ENCODE results near the gene PTPN13.

GRCh38 chr4:86720508-86721068 lies 126.5 kb downstream of the PTPN13 start:
- TF ChIP-seq POLR2AphosphoS5 (IDR thresholded peaks at IDR 0.05; ENCODE audit: low read depth, low read length), result no peak
- no peak for TF ChIP-seq SIN3A (IDR thresholded peaks at IDR 0.05; ENCODE audit: borderline replicate concordance, insufficient read depth, low read length)
- no peak for TF ChIP-seq REST (IDR thresholded peaks at IDR 0.05; ENCODE audit: insufficient read depth in 1 of 2, low read depth in 2 of 2, low read length in 2 of 2)
- TF ChIP-seq TAF1 (IDR thresholded peaks at IDR 0.05; ENCODE audit: borderline replicate concordance, insufficient read depth, low read length), result no peak
- TF ChIP-seq FOXP2 (optimal IDR thresholded peaks at IDR 0.05; ENCODE audit: borderline replicate concordance, extremely low read depth, extremely low read length, insufficient read depth), result no peak
